ES-I3 (cell line): ENCODE results near the gene QDPR.

Experiments
- H3K36me3 ChIP-seq: 2 replicates; pipeline ENCODE4 v1.6.1; 2013; ENCODE audit warnings: mild to moderate bottlenecking, low read length, control low read depth, moderate library complexity; ENCODE audit not compliant: insufficient read depth
- H3K4me1 ChIP-seq: 2 replicates; pipeline ENCODE4 v1.6.1; 2013; ENCODE audit warnings: mild to moderate bottlenecking, control low read depth, low read length; ENCODE audit not compliant: insufficient read depth
- H3K9ac ChIP-seq: 2 replicates; pipeline ENCODE4 v1.6.1; 2013; ENCODE audit warnings: low read depth, mild to moderate bottlenecking, low read length, moderate library complexity
- H3K9me3 ChIP-seq: 2 replicates; pipeline ENCODE4 v1.6.1; 2013; ENCODE audit warnings: mild to moderate bottlenecking, low read length, moderate library complexity; ENCODE audit not compliant: control insufficient read depth, insufficient read depth

Gene QDPR

GRCh38 chr4:17511950-17512795, at the start of gene QDPR:
QDPR (minus strand) TSS chr4:17512090; CDS start chr4:17512054, 36 bp downstream.
- peaks cover 5% of the 10 kb centered on the region; the same call in 1 of the 2 replicates for H3K36me3 ChIP-seq
- H3K9me3 ChIP-seq, result no peaks in the 10 kb centered on the region
- H3K4me1 ChIP-seq, result peaks cover 4% of the 10 kb centered on the region; the same call in 1 of the 2 replicates
- H3K9ac ChIP-seq, result peak within 1 kb of the TSS; percentile 88

GRCh38 chr4:17561195-17561909, 49.5 kb upstream of the QDPR start:
- no peak overlapping the region for H3K9ac ChIP-seq
- no peaks in the 10 kb centered on the region for H3K36me3 ChIP-seq
- H3K4me1 ChIP-seq, result no peaks in the 10 kb centered on the region
- no peaks in the 10 kb centered on the region for H3K9me3 ChIP-seq

- H3K9me3 ChIP-seq, result no peaks in the 10 kb centered on the region
- no peaks in the 10 kb centered on the region for H3K36me3 ChIP-seq
- H3K9ac ChIP-seq, result no peak overlapping the region
- H3K4me1 ChIP-seq, result no peaks in the 10 kb centered on the region
Observed at GRCh38 chr4:17560065-17560673, 48.3 kb upstream of the QDPR start.

GRCh38 chr4:17559709-17560048, 47.8 kb upstream of the QDPR start:
- Histone ChIP-seq H3K9ac (no peak overlapping the region), H3K4me1 (no peaks in the 10 kb centered on the region), H3K9me3 (no peaks in the 10 kb centered on the region), H3K36me3 (no peaks in the 10 kb centered on the region)

- no peak overlapping the region for H3K9ac ChIP-seq
- H3K4me1 ChIP-seq, result no peaks in the 10 kb centered on the region
- H3K36me3 ChIP-seq, result no peaks in the 10 kb centered on the region
- no peaks in the 10 kb centered on the region for H3K9me3 ChIP-seq
Observed at GRCh38 chr4:17558941-17559708, 47.2 kb upstream of the QDPR start.

GRCh38 chr4:17557880-17558279, 46.0 kb upstream of the QDPR start:
- no peaks in the 10 kb centered on the region for H3K9me3 ChIP-seq
- H3K9ac ChIP-seq, result no peak overlapping the region

GRCh38 chr4:17556498-17556897, 44.6 kb upstream of the QDPR start:
- no peaks in the 10 kb centered on the region for H3K9me3 ChIP-seq
- no peaks in the 10 kb centered on the region for H3K4me1 ChIP-seq
- H3K9ac ChIP-seq, result no peak overlapping the region
- H3K36me3 ChIP-seq, result no peaks in the 10 kb centered on the region

More at GRCh38 chr4:17557880-17558279, 46.0 kb upstream of the QDPR start:
- no peaks in the 10 kb centered on the region for H3K4me1 ChIP-seq
- no peaks in the 10 kb centered on the region for H3K36me3 ChIP-seq

- Histone ChIP-seq H3K4me1 (no peaks in the 10 kb centered on the region), H3K9ac (no peak overlapping the region), H3K9me3 (no peaks in the 10 kb centered on the region), H3K36me3 (no peaks in the 10 kb centered on the region)
Observed at GRCh38 chr4:17554568-17554967, 42.7 kb upstream of the QDPR start.

GRCh38 chr4:17552427-17552826, 40.5 kb upstream of the QDPR start:
- H3K9me3 ChIP-seq, result no peaks in the 10 kb centered on the region
- H3K4me1 ChIP-seq, result no peaks in the 10 kb centered on the region

GRCh38 chr4:17550549-17550948, 38.7 kb upstream of the QDPR start:
- H3K9me3 ChIP-seq, result no peaks in the 10 kb centered on the region
- H3K9ac ChIP-seq, result no peak overlapping the region
- H3K36me3 ChIP-seq, result no peaks in the 10 kb centered on the region
- H3K4me1 ChIP-seq, result no peaks in the 10 kb centered on the region

More at GRCh38 chr4:17552427-17552826, 40.5 kb upstream of the QDPR start:
- Histone ChIP-seq H3K36me3 (no peaks in the 10 kb centered on the region), H3K9ac (no peak overlapping the region)

GRCh38 chr4:17546678-17547077, 34.8 kb upstream of the QDPR start:
- no peak overlapping the region for H3K9ac ChIP-seq
- no peaks in the 10 kb centered on the region for H3K9me3 ChIP-seq
- no peaks in the 10 kb centered on the region for H3K36me3 ChIP-seq
- peaks cover 3% of the 10 kb centered on the region; the same call in 1 of the 2 replicates for H3K4me1 ChIP-seq

GRCh38 chr4:17546222-17546621, 34.3 kb upstream of the QDPR start:
- Histone ChIP-seq H3K36me3 (no peaks in the 10 kb centered on the region), H3K9ac (no peak overlapping the region), H3K4me1 (peaks cover 3% of the 10 kb centered on the region; the same call in 1 of the 2 replicates), H3K9me3 (no peaks in the 10 kb centered on the region)

GRCh38 chr4:17545374-17546140, 33.7 kb upstream of the QDPR start:
- Histone ChIP-seq H3K36me3 (no peaks in the 10 kb centered on the region), H3K9me3 (no peaks in the 10 kb centered on the region), H3K4me1 (peaks cover 3% of the 10 kb centered on the region; the same call in 1 of the 2 replicates), H3K9ac (no peak overlapping the region)
